Hepatocyte (in vitro differentiated cells): ENCODE data around the gene COX8A. TPM values are rescaled to one million over a fixed set of nuclear protein-coding genes. Genes with fewer than 3 reads are reported as not detected.
A peak's percentile ranks its signal among the peaks of the same experiment; 100 is the strongest.

Experiments used
- DNase-seq: peaks from one replicate; pipeline ENCODE4 v3.0.0-alpha.2; 2016; ENCODE audit warnings: low spot score
- H2AFZ ChIP-seq: fragments of 200-600 bp; sonication (generic); 2 replicates; pipeline ENCODE4 v1.6.0; 2016; ENCODE audit warnings: antibody characterized with exemption, mild to moderate bottlenecking
- H3K27ac ChIP-seq: fragments of 200-600 bp; sonication (generic); 2 replicates; pipeline ENCODE4 v1.5.1; 2016; ENCODE audit warnings: mild to moderate bottlenecking
- H3K27me3 ChIP-seq: fragments of 200-600 bp; sonication (generic); 2 replicates; pipeline ENCODE4 v1.6.1; 2016
- H3K36me3 ChIP-seq: fragments of 200-600 bp; sonication (generic); replicated peaks from 2 replicates; pipeline ENCODE4 v1.5.1; 2016; ENCODE audit warnings: low read depth; ENCODE audit not compliant: insufficient read depth
- H3K4me1 ChIP-seq: fragments of 200-600 bp; sonication (generic); 2 replicates; pipeline ENCODE4 v1.5.1; 2016; ENCODE audit warnings: mild to moderate bottlenecking, moderate library complexity; ENCODE audit not compliant: insufficient read depth
- H3K4me2 ChIP-seq: fragments of 200-600 bp; sonication (generic); 2 replicates; pipeline ENCODE4 v1.6.0; 2016
- H3K4me3 ChIP-seq: fragments of 200-600 bp; sonication (generic); 2 replicates; pipeline ENCODE4 v1.5.1; 2016; ENCODE audit warnings: mild to moderate bottlenecking
- H3K79me2 ChIP-seq: fragments of 200-600 bp; sonication (generic); 2 replicates; pipeline ENCODE4 v1.6.0; 2017; ENCODE audit warnings: mild to moderate bottlenecking
- H3K9me2 ChIP-seq: fragments of 200-600 bp; sonication (generic); replicated peaks from 2 replicates; pipeline ENCODE4 v1.6.0; 2017; ENCODE audit warnings: mild to moderate bottlenecking; ENCODE audit not compliant: insufficient read depth
- H3K9me3 ChIP-seq: fragments of 200-600 bp; sonication (generic); 2 replicates; pipeline ENCODE4 v1.5.1; 2016; ENCODE audit warnings: low read depth, mild to moderate bottlenecking
- H4K20me1 ChIP-seq: fragments of 200-600 bp; sonication (generic); 2 replicates; pipeline ENCODE4 v1.6.0; 2016; ENCODE audit warnings: mild to moderate bottlenecking; ENCODE audit not compliant: insufficient read depth, poor library complexity, severe bottlenecking
- CTCF ChIP-seq: fragments of 200-600 bp; sonication (generic); IDR thresholded peaks from 2 replicates; pipeline ENCODE4 v1.5.1; 2016; ENCODE audit warnings: antibody characterized with exemption, mild to moderate bottlenecking; ENCODE audit not compliant: poor library complexity
- EZH2 ChIP-seq: fragments of 200-600 bp; sonication (generic); IDR thresholded peaks from 2 replicates; pipeline ENCODE4 v1.6.1; 2016; ENCODE audit warnings: antibody characterized with exemption, mild to moderate bottlenecking, borderline replicate concordance
- EZH2phosphoT487 ChIP-seq: fragments of 200-600 bp; sonication (generic); IDR thresholded peaks from one replicate; pipeline ENCODE4 v1.6.1; 2018; ENCODE audit warnings: antibody characterized with exemption, mild to moderate bottlenecking, low read depth, moderate library complexity; ENCODE audit not compliant: unreplicated experiment, severe bottlenecking
- WGBS: methylation state at CpG from one replicate; pipeline ENCODE4 v1.1.6; 2016; ENCODE audit warnings: low lambda C conversion rate; ENCODE audit errors: missing lambda C conversion rate; 5-methylcytosine and 5-hydroxymethylcytosine counted together
- polyA plus RNA-seq: library from polyadenylated mRNA; unstranded; fragments of >200 nt; fragmentation: Nextera tagmentation; extraction: Ambion mirVana; gene quantifications from 2 replicates; pipeline ENCODE4 v1.2.1, GENCODE V29; 2016
- total RNA-seq: library from RNA; depleted of rRNA; stranded (reverse); fragments of >200 nt; gene quantifications from 2 replicates; pipeline ENCODE4 v1.2.3, GENCODE V29; 2014

COX8A gene
- total and polyA plus RNA-seq, 2 experiments from 2014 or later = 430 to 463 TPM

GRCh38 chr11:63944987-63945386 is 29.4 kb upstream of the COX8A start:
- no peak overlapping the region for H3K4me2 ChIP-seq

GRCh38 chr11:63945477-63946163 is 28.8 kb upstream of the COX8A start:
- Histone ChIP-seq H3K36me3 (no peaks in the 10 kb centered on the region), H2AFZ (no peak overlapping the region), H3K9me3 (no peaks in the 10 kb centered on the region), H4K20me1 (no peaks in the 10 kb centered on the region), H3K27me3 (no peaks in the 10 kb centered on the region), H3K4me1 (peaks cover 7% of the 10 kb centered on the region), H3K4me2 (no peak overlapping the region), H3K4me3 (no peak overlapping the region), H3K9me2 (no peaks in the 10 kb centered on the region), H3K27ac (peak overlapping the region; percentile 25), H3K79me2 (peaks cover 39% of the 10 kb centered on the region)
- no peak for TF ChIP-seq EZH2phosphoT487
- TF ChIP-seq CTCF = peak; percentile 69
- WGBS = 58% methylated on average over 14 of the region's 14 CpGs
- peak; percentile 83 for DNase-seq

More at GRCh38 chr11:63944987-63945386, 29.4 kb upstream of the COX8A start:
- 66% methylated on average over 8 of the region's 8 CpGs for WGBS
- TF ChIP-seq EZH2phosphoT487 = no peak
- TF ChIP-seq CTCF = no peak
- TF ChIP-seq EZH2 = no peak
- no peaks in the 10 kb centered on the region for H3K36me3 ChIP-seq
- H3K9me3 ChIP-seq = no peaks in the 10 kb centered on the region
- peak overlapping the region; percentile 25 for H3K27ac ChIP-seq
- peaks cover 45% of the 10 kb centered on the region for H3K79me2 ChIP-seq
- no peak overlapping the region for H2AFZ ChIP-seq
- H3K4me3 ChIP-seq = no peak overlapping the region
- no peaks in the 10 kb centered on the region for H3K27me3 ChIP-seq
- H3K9me2 ChIP-seq = no peaks in the 10 kb centered on the region
- H3K4me1 ChIP-seq = peaks cover 13% of the 10 kb centered on the region
- H4K20me1 ChIP-seq = no peaks in the 10 kb centered on the region
- DNase-seq = peak; percentile 43

- Histone ChIP-seq H3K36me3 (no peaks in the 10 kb centered on the region), H3K79me2 (no peaks in the 10 kb centered on the region), H3K4me2 (no peak overlapping the region), H3K27ac (no peak overlapping the region), H3K27me3 (no peaks in the 10 kb centered on the region), H4K20me1 (no peaks in the 10 kb centered on the region), H2AFZ (no peak overlapping the region), H3K4me1 (no peaks in the 10 kb centered on the region), H3K9me3 (no peaks in the 10 kb centered on the region), H3K4me3 (no peak overlapping the region), H3K9me2 (no peaks in the 10 kb centered on the region)
- DNase-seq = no peak
- 81% methylated on average over 20 of the region's 20 CpGs for WGBS
- no peak for TF ChIP-seq EZH2phosphoT487
- TF ChIP-seq EZH2 = no peak
- TF ChIP-seq CTCF = no peak
These were observed 22.5 kb upstream of the COX8A start for GRCh38 chr11:63951779-63952536.
